Neural progenitor cell (in vitro differentiated cells): ENCODE data around the gene ENPP7.

Experiments
- CTCF ChIP-seq: fragments of 200-600 bp; sonication (generic); IDR thresholded peaks from 2 replicates; pipeline ENCODE4 v1.5.1; 2017; ENCODE audit warnings: antibody characterized with exemption, mild to moderate bottlenecking
- EZH2 ChIP-seq: fragments of 200-600 bp; sonication (generic); IDR thresholded peaks from 2 replicates; pipeline ENCODE4 v1.6.1; 2017; ENCODE audit warnings: antibody characterized with exemption, mild to moderate bottlenecking, moderate library complexity
- EZH2phosphoT487 ChIP-seq: fragments of 200-600 bp; sonication (generic); IDR thresholded peaks from 2 replicates; pipeline ENCODE4 v1.6.1; 2017; ENCODE audit warnings: antibody characterized with exemption

- TF ChIP-seq CTCF (no peak), EZH2 (no peak), EZH2phosphoT487 (no peak)
Observed at GRCh38 chr17:79740413-79740812, 9.7 kb downstream of the ENPP7 start.
